Panc1 (cell line): ENCODE measurements around the gene CCDC18. TPM values are rescaled to one million over a fixed set of nuclear protein-coding genes. Genes with fewer than 3 reads are reported as not detected.

ENCODE experiments used
- ATAC-seq: fragments of 200-7000 bp; cut with Tn5 transposase; 2 replicates; pipeline ENCODE4 v1.9.1; 2020; ENCODE audit warnings: mild to moderate bottlenecking, moderate library complexity
- BruUV-seq: library from RNA; stranded (reverse); fragments of 400-500 nt; replicated peaks from 2 replicates; lab custom pipeline; 2021; lab: Mats Ljungman, UMichigan
- CTCF ChIA-PET: fragments of 300-600 bp; sonication (Branson Sonifier 250); formaldehyde crosslinking; loops from one replicate; lab custom pipeline; 2022; ENCODE audit warnings: antibody characterized with exemption; lab: Charles Lee
- POLR2A ChIA-PET: fragments of 300-600 bp; sonication (Branson Sonifier 250); formaldehyde crosslinking; loops from one replicate; lab custom pipeline; 2022; ENCODE audit warnings: antibody characterized with exemption; lab: Charles Lee
- DNase-seq: peaks from one replicate; pipeline ENCODE4 v3.0.0-alpha.2; 2010; ENCODE audit warnings: low read depth, low spot score
- H3K27ac ChIP-seq: 2 replicates; pipeline ENCODE4 v1.5.1; 2011; ENCODE audit warnings: mild to moderate bottlenecking, low read length, inconsistent platforms
- H3K27me3 ChIP-seq: fragments of 200-500 bp; sonication (Bioruptor generic); 2 replicates; pipeline ENCODE4 v1.6.0; 2014; ENCODE audit warnings: low read length, inconsistent platforms; ENCODE audit not compliant: control insufficient read depth, insufficient read depth
- H3K36me3 ChIP-seq: fragments of 200-500 bp; sonication (Bioruptor generic); 2 replicates; pipeline ENCODE4 v1.5.1; 2014; ENCODE audit warnings: inconsistent platforms, mild to moderate bottlenecking, low read length, moderate library complexity; ENCODE audit not compliant: control insufficient read depth, insufficient read depth
- H3K4me1 ChIP-seq: 2 replicates; pipeline ENCODE4 v1.5.1; 2011; ENCODE audit warnings: inconsistent platforms, mild to moderate bottlenecking, low read length, moderate library complexity; ENCODE audit not compliant: control insufficient read depth, insufficient read depth
- H3K4me3 ChIP-seq, 2 experiments: 2 replicates each; pipeline ENCODE4 v1.5.1; 2011 to 2012; ENCODE audit warnings: low read depth in 2 of 2, low read length in 2 of 2, mild to moderate bottlenecking in 2 of 2, inconsistent platforms in 1 of 2, moderate library complexity in 1 of 2
- H3K9me3 ChIP-seq: fragments of 200-500 bp; sonication (Bioruptor generic); 2 replicates; pipeline ENCODE4 v1.5.1; 2014; ENCODE audit warnings: low read depth, mild to moderate bottlenecking, inconsistent platforms, low read length, moderate library complexity; ENCODE audit not compliant: control insufficient read depth, insufficient read depth
- POLR2AphosphoS5 ChIP-seq: IDR thresholded peaks from 2 replicates; pipeline ENCODE4 v1.6.1; 2012; ENCODE audit warnings: mild to moderate bottlenecking, low read depth, low read length, moderate library complexity
- SIN3A ChIP-seq: IDR thresholded peaks from 2 replicates; pipeline ENCODE4 v1.6.1; 2012; ENCODE audit warnings: low read depth, mild to moderate bottlenecking, low read length, moderate library complexity, borderline replicate concordance; ENCODE audit not compliant: insufficient read depth
- TCF7L2 ChIP-seq: IDR thresholded peaks from 2 replicates; pipeline ENCODE4 v1.6.1; 2011; ENCODE audit warnings: mild to moderate bottlenecking, low read depth, low read length, inconsistent platforms
- in situ Hi-C: cut with HindIII; loops from 2 replicates; pipeline ENCODE4 v1.10.0; 2016; ENCODE audit warnings: low sequenced_read_pairs, low pct_unique_long_range_greater_than_20kb
- intact Hi-C: fragments of 100-400 bp; cut with micrococcal nuclease; formaldehyde crosslinking; loops from one replicate; pipeline ENCODE4 v1.10.0; 2022; ENCODE audit not compliant: unreplicated experiment
- total RNA-seq: library from RNA; stranded (reverse); gene quantifications from one replicate; pipeline ENCODE4 v1.2.1, GENCODE V29; 2021; ENCODE audit not compliant: unreplicated experiment
- TF ChIP-seq, protein P1 (sequence below), 2 experiments: IDR thresholded peaks; 2 replicates each; pipeline ENCODE4 v1.6.1; 2011 to 2012; ENCODE audit warnings: low read depth in 2 of 2, control low read depth in 1 of 2, low read length in 1 of 2, mild to moderate bottlenecking in 1 of 2, moderate library complexity in 1 of 2; ENCODE audit not compliant: insufficient read depth in 1 of 2
- TF ChIP-seq, protein P2 (sequence below): fragments of 450-650 bp; IDR thresholded peaks from 2 replicates; pipeline ENCODE4 v1.5.1; 2017; ENCODE audit warnings: mild to moderate bottlenecking

Gene CCDC18
- total RNA-seq, 1 experiment from 2014 or later: 11.6 TPM

DNA sequence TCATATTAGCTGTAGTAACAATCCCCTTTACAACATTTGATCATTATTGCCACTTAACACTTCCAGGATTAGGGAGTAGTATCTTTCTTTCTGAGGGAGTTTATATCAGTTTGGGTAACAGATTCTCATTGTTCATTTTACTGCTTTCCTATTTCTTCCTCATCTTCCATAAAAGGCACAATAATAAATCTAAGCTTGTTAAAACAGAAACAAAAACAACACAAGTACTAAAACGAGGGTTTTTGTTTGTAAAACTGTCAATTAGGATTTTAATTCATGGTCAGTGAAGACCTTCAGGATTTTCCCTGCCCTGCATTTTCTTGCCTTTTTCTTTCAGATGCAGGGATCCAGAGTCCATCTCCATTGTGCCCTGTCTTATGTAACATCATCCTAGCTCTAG is 29.8 kb upstream of the CCDC18 start:
- in situ Hi-C loops: no loop called here
- intact Hi-C loops: no loop called here
- Histone ChIP-seq H3K36me3 (peaks cover 15% of the 10 kb centered on the region), H3K4me3 (no peak overlapping the region), H3K27me3 (no peaks in the 10 kb centered on the region), H3K27ac (no peak overlapping the region), H3K9me3 (no peaks in the 10 kb centered on the region), H3K4me1 (no peaks in the 10 kb centered on the region)
- ChIA-PET POLR2A (no interaction called here), CTCF (no interaction called here)
- no peak for DNase-seq
- no TSS peak for BruUV-seq
- ATAC-seq: no peak
- TF ChIP-seq POLR2AphosphoS5: no peak
- TF ChIP-seq, protein P1, sequence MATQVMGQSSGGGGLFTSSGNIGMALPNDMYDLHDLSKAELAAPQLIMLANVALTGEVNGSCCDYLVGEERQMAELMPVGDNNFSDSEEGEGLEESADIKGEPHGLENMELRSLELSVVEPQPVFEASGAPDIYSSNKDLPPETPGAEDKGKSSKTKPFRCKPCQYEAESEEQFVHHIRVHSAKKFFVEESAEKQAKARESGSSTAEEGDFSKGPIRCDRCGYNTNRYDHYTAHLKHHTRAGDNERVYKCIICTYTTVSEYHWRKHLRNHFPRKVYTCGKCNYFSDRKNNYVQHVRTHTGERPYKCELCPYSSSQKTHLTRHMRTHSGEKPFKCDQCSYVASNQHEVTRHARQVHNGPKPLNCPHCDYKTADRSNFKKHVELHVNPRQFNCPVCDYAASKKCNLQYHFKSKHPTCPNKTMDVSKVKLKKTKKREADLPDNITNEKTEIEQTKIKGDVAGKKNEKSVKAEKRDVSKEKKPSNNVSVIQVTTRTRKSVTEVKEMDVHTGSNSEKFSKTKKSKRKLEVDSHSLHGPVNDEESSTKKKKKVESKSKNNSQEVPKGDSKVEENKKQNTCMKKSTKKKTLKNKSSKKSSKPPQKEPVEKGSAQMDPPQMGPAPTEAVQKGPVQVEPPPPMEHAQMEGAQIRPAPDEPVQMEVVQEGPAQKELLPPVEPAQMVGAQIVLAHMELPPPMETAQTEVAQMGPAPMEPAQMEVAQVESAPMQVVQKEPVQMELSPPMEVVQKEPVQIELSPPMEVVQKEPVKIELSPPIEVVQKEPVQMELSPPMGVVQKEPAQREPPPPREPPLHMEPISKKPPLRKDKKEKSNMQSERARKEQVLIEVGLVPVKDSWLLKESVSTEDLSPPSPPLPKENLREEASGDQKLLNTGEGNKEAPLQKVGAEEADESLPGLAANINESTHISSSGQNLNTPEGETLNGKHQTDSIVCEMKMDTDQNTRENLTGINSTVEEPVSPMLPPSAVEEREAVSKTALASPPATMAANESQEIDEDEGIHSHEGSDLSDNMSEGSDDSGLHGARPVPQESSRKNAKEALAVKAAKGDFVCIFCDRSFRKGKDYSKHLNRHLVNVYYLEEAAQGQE (IDR thresholded peaks at IDR 0.05; ENCODE audit: insufficient read depth in 1 of 2, low read depth in 2 of 2, low read length in 1 of 2): no peak
- TF ChIP-seq, protein P2, sequence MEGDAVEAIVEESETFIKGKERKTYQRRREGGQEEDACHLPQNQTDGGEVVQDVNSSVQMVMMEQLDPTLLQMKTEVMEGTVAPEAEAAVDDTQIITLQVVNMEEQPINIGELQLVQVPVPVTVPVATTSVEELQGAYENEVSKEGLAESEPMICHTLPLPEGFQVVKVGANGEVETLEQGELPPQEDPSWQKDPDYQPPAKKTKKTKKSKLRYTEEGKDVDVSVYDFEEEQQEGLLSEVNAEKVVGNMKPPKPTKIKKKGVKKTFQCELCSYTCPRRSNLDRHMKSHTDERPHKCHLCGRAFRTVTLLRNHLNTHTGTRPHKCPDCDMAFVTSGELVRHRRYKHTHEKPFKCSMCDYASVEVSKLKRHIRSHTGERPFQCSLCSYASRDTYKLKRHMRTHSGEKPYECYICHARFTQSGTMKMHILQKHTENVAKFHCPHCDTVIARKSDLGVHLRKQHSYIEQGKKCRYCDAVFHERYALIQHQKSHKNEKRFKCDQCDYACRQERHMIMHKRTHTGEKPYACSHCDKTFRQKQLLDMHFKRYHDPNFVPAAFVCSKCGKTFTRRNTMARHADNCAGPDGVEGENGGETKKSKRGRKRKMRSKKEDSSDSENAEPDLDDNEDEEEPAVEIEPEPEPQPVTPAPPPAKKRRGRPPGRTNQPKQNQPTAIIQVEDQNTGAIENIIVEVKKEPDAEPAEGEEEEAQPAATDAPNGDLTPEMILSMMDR: no peak
- TF ChIP-seq SIN3A: no peak
- TF ChIP-seq TCF7L2: no peak

DNA sequence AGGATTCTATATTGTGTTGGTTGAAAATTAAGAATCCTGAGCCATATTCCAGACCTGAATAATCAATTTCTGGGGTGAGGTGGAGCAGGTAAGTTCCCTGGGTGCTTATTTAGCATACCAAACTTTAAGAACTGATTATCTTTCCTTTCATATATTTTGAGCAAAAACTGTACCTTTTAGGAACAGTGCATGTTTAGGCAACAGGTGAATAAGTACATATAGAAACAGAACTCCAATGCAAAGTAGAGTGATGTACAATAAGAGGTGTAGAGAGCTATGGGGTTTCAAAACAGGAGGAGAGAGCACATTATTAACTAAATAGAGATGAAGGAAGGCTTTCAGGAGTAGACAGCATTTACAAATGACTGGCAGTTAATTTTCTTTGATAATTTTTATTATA is 29.1 kb upstream of the CCDC18 start:
- in situ Hi-C loops: no loop called here
- no peak overlapping the region for H3K27ac ChIP-seq
- CTCF ChIA-PET: no interaction called here
- no peak for TF ChIP-seq POLR2AphosphoS5
- TF ChIP-seq SIN3A: no peak
- TF ChIP-seq TCF7L2: no peak
- TF ChIP-seq, protein P1 (IDR thresholded peaks at IDR 0.05; ENCODE audit: insufficient read depth in 1 of 2, low read depth in 2 of 2, low read length in 1 of 2): no peak
- TF ChIP-seq, protein P2: no peak
- ATAC-seq (no peak), DNase-seq (no peak)
- H3K9me3 ChIP-seq: no peaks in the 10 kb centered on the region
- intact Hi-C loops: no loop called here
- POLR2A ChIA-PET: no interaction called here
- peaks cover 18% of the 10 kb centered on the region for H3K36me3 ChIP-seq
- H3K4me1 ChIP-seq: no peaks in the 10 kb centered on the region
- no TSS peak for BruUV-seq
- no peaks in the 10 kb centered on the region for H3K27me3 ChIP-seq
- no peak overlapping the region for H3K4me3 ChIP-seq
